SU-DHL-6 (cell line): ENCODE measurements around the gene IL27RA.

Source experiments
- H2AFZ ChIP-seq: fragments of 200-600 bp; sonication (generic); 2 replicates; pipeline ENCODE4 v1.6.1; 2014; ENCODE audit warnings: low read depth, mild to moderate bottlenecking, moderate library complexity, mixed read lengths, antibody characterized with exemption, low read length; ENCODE audit not compliant: severe bottlenecking
- H3F3A ChIP-seq: fragments of 200-600 bp; shearing (Covaris generic); 2 replicates; pipeline ENCODE4 v1.6.0; 2016; ENCODE audit warnings: antibody characterized with exemption, mild to moderate bottlenecking; ENCODE audit not compliant: insufficient read depth
- H3K27ac ChIP-seq: fragments of 200-600 bp; sonication (generic); 2 replicates; pipeline ENCODE4 v1.5.1; 2016; ENCODE audit warnings: low read depth, mild to moderate bottlenecking, low read length, moderate library complexity, mixed read lengths
- H3K27me3 ChIP-seq: fragments of 200-600 bp; sonication (generic), shearing (Covaris generic); 2 replicates; pipeline ENCODE4 v1.6.0; 2014; ENCODE audit warnings: mild to moderate bottlenecking, low read length
- H3K36me3 ChIP-seq: fragments of 200-600 bp; sonication (generic); 2 replicates; pipeline ENCODE4 v1.6.1; 2014; ENCODE audit warnings: mild to moderate bottlenecking, low read length, mixed read lengths
- H3K4me2 ChIP-seq: fragments of 300-600, 200-600 bp; shearing (Covaris generic), sonication (generic); 2 replicates; pipeline ENCODE4 v1.6.0; 2014; ENCODE audit warnings: low read length, low read depth, mild to moderate bottlenecking; ENCODE audit not compliant: poor library complexity, severe bottlenecking
- H3K4me3 ChIP-seq: fragments of 200-600 bp; sonication (generic); 2 replicates; pipeline ENCODE4 v1.5.1; 2014; ENCODE audit warnings: antibody characterized with exemption, low read length, mild to moderate bottlenecking, mixed read lengths; ENCODE audit not compliant: insufficient read depth, poor library complexity, severe bottlenecking
- H3K79me2 ChIP-seq: fragments of 200-600 bp; sonication (generic); 2 replicates; pipeline ENCODE4 v1.6.1; 2014; ENCODE audit warnings: mild to moderate bottlenecking, low read length, moderate library complexity; ENCODE audit not compliant: insufficient read depth
- H3K9ac ChIP-seq: fragments of 200-600 bp; sonication (generic); 2 replicates; pipeline ENCODE4 v1.7.0; 2014; ENCODE audit warnings: mild to moderate bottlenecking, low read length
- H3K9me2 ChIP-seq: fragments of 200-600 bp; sonication (generic); replicated peaks from 2 replicates; pipeline ENCODE4 v1.6.1; 2014; ENCODE audit warnings: low read length; ENCODE audit not compliant: insufficient read depth
- H3K9me3 ChIP-seq: fragments of 200-600 bp; sonication (generic); 2 replicates; pipeline ENCODE4 v1.6.1; 2014; ENCODE audit warnings: low read length, mixed read lengths; ENCODE audit not compliant: insufficient read depth
- H4K20me1 ChIP-seq: fragments of 200-600 bp; sonication (generic); 2 replicates; pipeline ENCODE4 v1.6.1; 2014; ENCODE audit warnings: low read depth, mild to moderate bottlenecking, antibody characterized with exemption, low read length, moderate library complexity, mixed read lengths
- CTCF ChIP-seq: fragments of 200-600 bp; sonication (generic); IDR thresholded peaks from one replicate; pipeline ENCODE4 v1.5.1; 2017; ENCODE audit warnings: antibody characterized with exemption, mild to moderate bottlenecking, low read length, moderate library complexity; ENCODE audit not compliant: insufficient read depth, poor library complexity, severe bottlenecking
- EZH2phosphoT487 ChIP-seq: fragments of 200-600 bp; sonication (generic), shearing (Covaris generic); conservative IDR thresholded peaks from 2 replicates; pipeline ENCODE4 v1.6.1; 2018; ENCODE audit warnings: mild to moderate bottlenecking, antibody characterized with exemption, low read length, moderate library complexity, mixed read lengths

The IL27RA gene

GRCh38 chr19:14003251-14004055 lies 28.1 kb upstream of the IL27RA start:
- peak overlapping the region; percentile 69 for H2AFZ ChIP-seq
- peak overlapping the region; percentile 75 for H3K27ac ChIP-seq
- peak overlapping the region; percentile 15 for H3K4me3 ChIP-seq
- TF ChIP-seq EZH2phosphoT487: no peak
- TF ChIP-seq CTCF: no peak
- H3K27me3 ChIP-seq: no peaks in the 10 kb centered on the region
- H3K9ac ChIP-seq: peak overlapping the region; percentile 43
- H3K79me2 ChIP-seq: peaks cover 4% of the 10 kb centered on the region; the same call in 1 of the 2 replicates
- no peaks in the 10 kb centered on the region for H3K36me3 ChIP-seq
- H3K4me2 ChIP-seq: peak overlapping the region; percentile 59
- H3F3A ChIP-seq: peaks cover 23% of the 10 kb centered on the region
- no peaks in the 10 kb centered on the region for H3K9me2 ChIP-seq
- H4K20me1 ChIP-seq: no peaks in the 10 kb centered on the region
- H3K9me3 ChIP-seq: peaks cover 3% of the 10 kb centered on the region; the same call in 1 of the 2 replicates

- no peaks in the 10 kb centered on the region for H3K9me2 ChIP-seq
- peaks cover 23% of the 10 kb centered on the region for H3F3A ChIP-seq
- H3K4me3 ChIP-seq: peak overlapping the region; percentile 64
- peaks cover 4% of the 10 kb centered on the region; the same call in 1 of the 2 replicates for H3K79me2 ChIP-seq
- H3K9me3 ChIP-seq: no peaks in the 10 kb centered on the region
- H4K20me1 ChIP-seq: no peaks in the 10 kb centered on the region
- H3K27ac ChIP-seq: peak overlapping the region; percentile 75
- H3K27me3 ChIP-seq: no peaks in the 10 kb centered on the region
- TF ChIP-seq EZH2phosphoT487: no peak
- TF ChIP-seq CTCF: no peak
- H3K9ac ChIP-seq: peak overlapping the region; percentile 83
- H2AFZ ChIP-seq: peak overlapping the region; percentile 19
- no peaks in the 10 kb centered on the region for H3K36me3 ChIP-seq
- peak overlapping the region; percentile 96 for H3K4me2 ChIP-seq
Observed at GRCh38 chr19:14004619-14005348, 26.8 kb upstream of the IL27RA start.

GRCh38 chr19:14005349-14006084 lies 26.0 kb upstream of the IL27RA start:
- Histone ChIP-seq H2AFZ (peak overlapping the region; percentile 19), H3K9ac (peak overlapping the region; percentile 83)
- TF ChIP-seq CTCF (no peak), EZH2phosphoT487 (no peak)

More at GRCh38 chr19:14005349-14006084, 26.0 kb upstream of the IL27RA start:
- H3K27me3 ChIP-seq: no peaks in the 10 kb centered on the region
- H3K9me2 ChIP-seq: no peaks in the 10 kb centered on the region
- H3K27ac ChIP-seq: peak overlapping the region; percentile 75
- H3K9me3 ChIP-seq: no peaks in the 10 kb centered on the region
- peak overlapping the region; percentile 96 for H3K4me2 ChIP-seq
- H3F3A ChIP-seq: peaks cover 23% of the 10 kb centered on the region
- no peaks in the 10 kb centered on the region for H3K36me3 ChIP-seq
- peaks cover 4% of the 10 kb centered on the region; the same call in 1 of the 2 replicates for H3K79me2 ChIP-seq
- H4K20me1 ChIP-seq: no peaks in the 10 kb centered on the region
- peak overlapping the region; percentile 64 for H3K4me3 ChIP-seq
